Measurements from ENCODE around the gene MED13L. TPM values are rescaled to one million over a fixed set of nuclear protein-coding genes. Genes with fewer than 3 reads are reported as not detected.

Gene MED13L
- total RNA-seq, 1 donor = 180 TPM

DNA sequence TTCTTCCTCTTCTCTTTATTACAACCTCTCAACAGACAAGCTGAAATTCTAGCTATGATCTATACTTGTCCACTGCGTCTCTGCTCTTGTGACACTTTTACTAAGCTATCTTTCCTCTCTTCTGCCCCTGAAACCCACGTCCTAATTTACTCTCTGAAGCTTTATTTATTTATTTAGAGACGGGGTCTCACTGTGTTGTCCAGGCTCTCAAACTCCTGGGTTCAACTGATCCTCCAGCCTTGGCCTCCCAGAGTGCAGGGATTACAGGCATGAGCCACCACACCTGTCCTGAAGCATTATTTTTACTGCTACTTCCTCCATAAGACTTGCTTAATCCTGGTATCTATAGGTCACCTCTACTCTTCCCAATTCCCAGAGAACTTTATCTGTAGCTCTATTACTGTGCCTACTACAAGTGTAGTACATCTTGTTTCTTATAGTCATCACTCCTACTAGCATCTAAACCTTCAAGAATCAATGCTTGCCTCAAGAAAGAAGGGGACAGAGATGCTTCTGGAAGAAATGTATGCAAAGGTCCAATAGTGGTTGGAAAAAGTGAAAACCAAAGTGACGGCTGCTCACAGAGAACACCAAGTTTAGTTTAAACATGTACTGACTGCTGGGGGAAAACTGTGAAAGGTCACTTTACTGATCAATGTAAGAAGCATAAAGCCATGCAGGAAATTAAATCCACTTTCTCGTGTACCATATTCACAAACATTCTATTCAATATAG lies 61.3 kb downstream of the MED13L start:
- TF ChIP-seq, protein P1, sequence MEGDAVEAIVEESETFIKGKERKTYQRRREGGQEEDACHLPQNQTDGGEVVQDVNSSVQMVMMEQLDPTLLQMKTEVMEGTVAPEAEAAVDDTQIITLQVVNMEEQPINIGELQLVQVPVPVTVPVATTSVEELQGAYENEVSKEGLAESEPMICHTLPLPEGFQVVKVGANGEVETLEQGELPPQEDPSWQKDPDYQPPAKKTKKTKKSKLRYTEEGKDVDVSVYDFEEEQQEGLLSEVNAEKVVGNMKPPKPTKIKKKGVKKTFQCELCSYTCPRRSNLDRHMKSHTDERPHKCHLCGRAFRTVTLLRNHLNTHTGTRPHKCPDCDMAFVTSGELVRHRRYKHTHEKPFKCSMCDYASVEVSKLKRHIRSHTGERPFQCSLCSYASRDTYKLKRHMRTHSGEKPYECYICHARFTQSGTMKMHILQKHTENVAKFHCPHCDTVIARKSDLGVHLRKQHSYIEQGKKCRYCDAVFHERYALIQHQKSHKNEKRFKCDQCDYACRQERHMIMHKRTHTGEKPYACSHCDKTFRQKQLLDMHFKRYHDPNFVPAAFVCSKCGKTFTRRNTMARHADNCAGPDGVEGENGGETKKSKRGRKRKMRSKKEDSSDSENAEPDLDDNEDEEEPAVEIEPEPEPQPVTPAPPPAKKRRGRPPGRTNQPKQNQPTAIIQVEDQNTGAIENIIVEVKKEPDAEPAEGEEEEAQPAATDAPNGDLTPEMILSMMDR (IDR thresholded peaks at IDR 0.05; ENCODE audit: insufficient read depth, low read length) = no peak
- no peak overlapping the region for H3K4me3 ChIP-seq (ENCODE audit: low read depth, low read length)
- no peak for DNase-seq (ENCODE audit: low read depth)

DNA sequence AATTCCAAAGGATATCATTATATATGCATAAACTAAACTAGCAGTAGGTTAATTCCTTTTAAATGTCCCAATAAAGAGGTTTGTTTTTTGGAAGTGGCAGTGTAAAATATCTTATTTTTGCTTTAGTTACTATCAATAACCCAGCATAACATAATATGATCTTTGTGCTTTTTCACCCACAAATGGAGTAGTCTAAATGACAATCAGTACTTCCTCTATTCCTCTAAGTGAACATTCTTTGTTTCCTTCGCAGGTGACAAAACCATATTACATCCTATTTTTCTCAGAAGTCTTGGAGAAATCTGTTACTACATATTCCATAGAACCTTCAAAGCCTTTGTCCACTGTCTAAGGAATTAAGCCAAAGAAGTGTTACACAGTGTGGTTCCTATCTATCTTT lies 62.5 kb downstream of the MED13L start:
- no peak overlapping the region for H3K4me3 ChIP-seq (ENCODE audit: low read depth, low read length)
- TF ChIP-seq, protein P1 (IDR thresholded peaks at IDR 0.05; ENCODE audit: insufficient read depth, low read length) = no peak
- no peak for DNase-seq (ENCODE audit: low read depth)

DNA sequence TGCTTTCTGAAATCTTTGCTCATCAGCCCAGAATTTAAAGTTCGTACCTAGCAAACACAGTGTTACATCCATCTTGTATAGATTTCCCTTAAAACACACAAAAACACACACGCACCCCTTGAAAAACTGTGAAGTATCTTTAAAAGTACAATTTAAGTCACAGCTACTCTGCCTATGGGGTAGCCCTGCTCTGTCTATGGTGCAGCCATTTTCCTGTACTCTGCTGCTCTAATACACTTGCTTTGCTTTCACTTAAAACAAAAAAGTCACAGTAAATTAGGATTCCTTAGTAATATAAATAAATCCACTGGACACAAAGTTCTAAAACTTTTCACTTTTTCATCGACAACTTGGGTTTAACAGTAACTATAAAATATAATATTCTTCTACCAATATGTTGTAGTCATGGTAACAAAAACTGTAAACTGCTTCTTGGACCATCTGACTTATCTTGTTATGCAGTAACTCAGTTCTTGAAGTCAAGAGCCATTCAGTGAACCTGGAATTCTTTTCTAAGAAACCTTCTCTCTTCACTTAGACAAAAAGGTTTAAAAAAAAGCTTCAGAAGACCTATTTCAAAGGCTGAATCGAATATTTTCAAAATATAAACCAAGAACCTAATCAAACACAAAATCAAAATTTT lies 63.5 kb downstream of the MED13L start:
- no peak overlapping the region for H3K4me3 ChIP-seq (ENCODE audit: low read depth, low read length)
- TF ChIP-seq, protein P1 (IDR thresholded peaks at IDR 0.05; ENCODE audit: insufficient read depth, low read length) = no peak
- DNase-seq (ENCODE audit: low read depth) = no peak

DNA sequence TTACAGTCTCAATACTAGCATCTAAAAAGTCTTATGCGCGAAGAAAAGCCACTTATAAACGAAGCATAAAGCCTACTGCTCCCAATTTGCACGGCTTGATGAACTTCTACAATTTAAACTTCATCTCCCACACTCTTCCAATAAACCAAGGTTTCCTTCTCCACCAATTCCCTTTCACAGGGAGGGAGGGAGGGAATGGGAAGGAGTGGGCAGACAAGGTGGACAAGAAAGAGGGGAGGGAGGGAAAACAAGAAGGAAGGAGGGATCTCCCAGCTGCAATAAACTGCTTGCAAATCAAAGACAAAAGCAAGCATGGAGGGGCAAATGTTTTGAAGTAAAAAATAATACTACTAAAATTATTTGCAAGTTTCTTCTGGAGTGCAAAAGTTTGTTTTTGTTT lies 64.5 kb downstream of the MED13L start:
- no peak for DNase-seq (ENCODE audit: low read depth)
- H3K4me3 ChIP-seq (ENCODE audit: low read depth, low read length) = no peak overlapping the region
- TF ChIP-seq, protein P1 (IDR thresholded peaks at IDR 0.05; ENCODE audit: insufficient read depth, low read length) = no peak

DNA sequence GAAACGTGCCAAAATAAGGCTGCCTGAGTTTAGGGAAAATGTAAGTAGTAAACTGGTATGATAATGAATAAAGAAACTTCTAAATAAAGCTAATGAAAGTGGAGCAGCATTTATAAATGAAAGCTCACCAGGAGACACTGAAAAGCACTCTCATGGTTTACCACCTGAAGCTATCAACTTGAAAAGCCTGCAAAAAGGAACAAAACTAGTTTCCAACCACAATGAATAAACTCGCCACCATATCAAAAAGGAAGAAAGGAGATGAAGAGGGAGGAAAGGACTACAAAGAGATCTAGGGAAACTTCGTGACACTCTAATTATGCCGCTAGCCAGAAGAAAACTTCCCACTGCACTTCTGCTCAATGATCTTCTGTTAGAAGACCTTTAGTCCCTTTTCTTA lies 66.7 kb downstream of the MED13L start:
- TF ChIP-seq, protein P1 (IDR thresholded peaks at IDR 0.05; ENCODE audit: insufficient read depth, low read length) = no peak
- H3K4me3 ChIP-seq (ENCODE audit: low read depth, low read length) = no peak overlapping the region
- no peak for DNase-seq (ENCODE audit: low read depth)

DNA sequence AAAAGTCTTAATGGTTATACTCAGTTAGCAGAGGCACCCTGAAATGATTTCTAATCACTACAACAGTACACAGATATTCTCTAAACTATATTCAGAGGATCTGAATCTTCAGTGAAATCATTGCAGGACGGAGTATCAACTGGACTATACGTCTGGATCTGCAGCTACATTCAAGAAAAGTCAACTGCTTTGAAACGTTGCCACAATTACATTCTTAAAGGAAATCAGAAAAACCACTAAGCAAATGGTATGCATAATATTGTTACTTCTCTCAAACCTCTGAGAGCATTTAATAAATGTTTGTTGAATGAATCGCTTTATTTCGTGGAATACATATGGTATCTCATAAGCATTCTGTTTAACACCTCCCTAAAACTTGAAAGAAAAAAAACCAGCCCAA lies 67.4 kb downstream of the MED13L start:
- no peak for DNase-seq (ENCODE audit: low read depth)
- TF ChIP-seq, protein P1 (IDR thresholded peaks at IDR 0.05; ENCODE audit: insufficient read depth, low read length) = no peak
- no peak overlapping the region for H3K4me3 ChIP-seq (ENCODE audit: low read depth, low read length)

Data from fibroblast of the aortic adventitia (primary cell).